Pancreas (tissue), 10 donors: ENCODE data around the gene CBX4. TPM values are rescaled to one million over a fixed set of nuclear protein-coding genes. Genes with fewer than 3 reads are reported as not detected.

Experiments
- ATAC-seq, 4 donors: fragments of 200-7000 bp; cut with Tn5 transposase; one replicate each; pipeline versions ENCODE4 v1.8.0 to v1.9.1; 2020; ENCODE audit warnings: mild to moderate bottlenecking in 4 of 4, moderate library complexity in 4 of 4
- DNase-seq, 6 donors: peaks; one replicate each; pipeline ENCODE4 v3.0.0-alpha.2; 2020
- FAIRE-seq: peaks from 2 replicates; lab custom pipeline; 2012; peaks lifted over from hg19 to GRCh38; lab: Jason Lieb, UNC
- H3K27ac ChIP-seq, 4 donors: fragments of 200-600 bp; sonication (generic); 1 replicate in 3 of 4; 2 replicates in 1 of 4; pipeline versions ENCODE4 v1.5.0 to v1.8.0; 2020
- H3K27me3 ChIP-seq, 4 donors: fragments of 200-600 bp; one replicate each; pipeline ENCODE4 v1.8.0; 2021
- H3K36me3 ChIP-seq, 3 donors: fragments of 200-600 bp; sonication (generic) in 1 of 3; one replicate each; pipeline versions ENCODE4 v1.5.0 to v1.8.0; 2020 to 2021
- H3K4me1 ChIP-seq, 3 donors: fragments of 200-600 bp; one replicate each; pipeline ENCODE4 v1.8.0; 2021
- H3K4me3 ChIP-seq, 4 donors: fragments of 200-600 bp; sonication (generic) in 2 of 4; one replicate each; pipeline versions ENCODE4 v1.5.0 to v1.8.0; 2020 to 2021
- H3K9me3 ChIP-seq, 4 donors: fragments of 200-600 bp; one replicate each; pipeline ENCODE4 v1.8.0; 2021
- CTCF ChIP-seq, 4 donors: fragments of 200-600 bp; sonication (generic) in 3 of 4; IDR thresholded peaks; one replicate each; pipeline versions ENCODE4 v1.5.0 to v1.8.0; 2021; ENCODE audit warnings: antibody characterized with exemption in 4 of 4
- WGBS, 2 donors: extraction: QIAGEN DNeasy Blood & Tissue Kit; methylation state at CpG; one replicate each; pipeline ENCODE4 v1.1.7; 2013; 5-methylcytosine and 5-hydroxymethylcytosine counted together
- intact Hi-C, 3 donors: fragments of 100-400 bp; cut with DNase I; formaldehyde crosslinking; loops; one replicate each; pipeline versions ENCODE4 v1.11.1 to v1.14.2; 2022
- polyA plus RNA-seq, 2 donors: library from polyadenylated mRNA; stranded (reverse); fragments of 200-250 nt; gene quantifications; one replicate each; pipeline ENCODE4 v1.2.3, GENCODE V29; 2013
- total RNA-seq, 6 donors: library from RNA; stranded (reverse); fragmentation: NEBNext Ultra II Directional in 4 of 6; extraction: Animal tissue kit (Norgen Biotek cat#: 25700) in 4 of 6; gene quantifications; one replicate each; pipeline versions ENCODE4 v1.2.1 to v1.2.4, GENCODE V29; 2021 to 2023
- donor health status: healthy with polysubstance abuse.
- donor health status: DM: no; HTN: no; CAD: no; lungs with moderate emphysema.
- donor health status: DM: no; HTN: no; CAD: no.
- donor health status: control.
- donor health status: control.
- donor health status: Bipolar disorder and iron deficiency.
- donor health status: DM: yes; HTN: yes; CAD: no.
- donor health status: DM: no; HTN: no; CAD: no.
- donor health status: DM: no; HTN: no; CAD: no.
- donor health status: DM: yes; HTN: yes; CAD: no.

CBX4 gene
- total and polyA plus RNA-seq, 8 donors, result 11.1 to 42.4 (median 18.0) TPM

- FAIRE-seq (no peak), DNase-seq (peak in 2 of 6 donors; percentile 38 to 73), ATAC-seq (no peak)
- intact Hi-C loops, result loop anchor here in 1 of 3 donors (5.0 kb wide), 1 partner anchor 201 kb away; no protein-coding TSS in a partner anchor
- Histone ChIP-seq H3K9me3 (no peaks in the 10 kb centered on the region), H3K27ac (no peak overlapping the region), H3K36me3 (no peaks in the 10 kb centered on the region), H3K4me3 (no peak overlapping the region), H3K27me3 (peaks cover 0 to 12% (median 8%) of the 10 kb centered on the region in 4 donors), H3K4me1 (peaks cover 3 to 11% (median 6%) of the 10 kb centered on the region in 3 donors)
- 13 to 15% methylated on average over 67 to 68 of the region's 68 CpGs for WGBS, 2 donors
- no peak for TF ChIP-seq CTCF (IDR thresholded peaks at IDR 0.05)
Measured at GRCh38 chr17:79790805-79791734, 48.2 kb downstream of the CBX4 start.

GRCh38 chr17:79789943-79790804, 49.1 kb downstream of the CBX4 start:
- intact Hi-C loops, result loop anchor here in 1 of 3 donors (5.0 kb wide), 1 partner anchor 202 kb away; no protein-coding TSS in a partner anchor
- WGBS, 2 donors, result 5 to 10% methylated on average over 61 to 74 of the region's 74 CpGs
- H3K4me3 ChIP-seq, result peak overlapping the region in 2 of 4 donors; percentile 16 to 30
- peaks cover 0 to 12% (median 8%) of the 10 kb centered on the region in 4 donors for H3K27me3 ChIP-seq
- peak; percentile 61 to 90 (median 80) for ATAC-seq
- peaks cover 0 to 8% (median 5%) of the 10 kb centered on the region in 3 donors for H3K4me1 ChIP-seq
- FAIRE-seq, result no peak
- no peaks in the 10 kb centered on the region for H3K36me3 ChIP-seq
- peak in 4 of 6 donors; percentile 62 to 85 (median 72) for DNase-seq
- no peak overlapping the region for H3K27ac ChIP-seq
- peak; percentile 29 to 75 (median 44) for TF ChIP-seq CTCF (IDR thresholded peaks at IDR 0.05)
- H3K9me3 ChIP-seq, result no peaks in the 10 kb centered on the region

GRCh38 chr17:79788989-79789942, 50.0 kb downstream of the CBX4 start:
- Histone ChIP-seq H3K4me1 (peaks cover 0 to 8% (median 5%) of the 10 kb centered on the region in 3 donors), H3K36me3 (no peaks in the 10 kb centered on the region), H3K9me3 (no peaks in the 10 kb centered on the region), H3K4me3 (no peak overlapping the region), H3K27me3 (peaks cover 0 to 12% (median 8%) of the 10 kb centered on the region in 4 donors), H3K27ac (no peak overlapping the region)
- ATAC-seq, result peak in 2 of 4 donors; percentile 12 to 17
- intact Hi-C loops, result no loop called here
- 42 to 43% methylated on average over 49 to 52 of the region's 52 CpGs for WGBS, 2 donors
- no peak for FAIRE-seq
- peak in 1 of 6 donors; percentile 82 for DNase-seq
- TF ChIP-seq CTCF (IDR thresholded peaks at IDR 0.05), result no peak

- intact Hi-C loops, result no loop called here
- TF ChIP-seq CTCF (IDR thresholded peaks at IDR 0.05), result no peak
- 61 to 66% methylated on average over 5 of the region's 5 CpGs for WGBS, 2 donors
Measured at GRCh38 chr17:79788455-79788854, 50.8 kb downstream of the CBX4 start.

More at GRCh38 chr17:79788455-79788854, 50.8 kb downstream of the CBX4 start:
- H3K36me3 ChIP-seq, result no peaks in the 10 kb centered on the region
- peaks cover 0 to 12% (median 8%) of the 10 kb centered on the region in 4 donors for H3K27me3 ChIP-seq
- no peaks in the 10 kb centered on the region for H3K9me3 ChIP-seq
- FAIRE-seq, result no peak
- ATAC-seq, result no peak
- peaks cover 0 to 8% (median 5%) of the 10 kb centered on the region in 3 donors for H3K4me1 ChIP-seq
- H3K27ac ChIP-seq, result no peak overlapping the region
- H3K4me3 ChIP-seq, result no peak overlapping the region
- DNase-seq, result peak in 2 of 6 donors; percentile 0 to 2
